Psoas muscle (tissue), 8 donors: ENCODE measurements around the gene GIPC3. TPM values are rescaled to one million over a fixed set of nuclear protein-coding genes. Genes with fewer than 3 reads are reported as not detected.

ENCODE experiments used
- ATAC-seq, 4 donors: fragments of 200-7000 bp; cut with Tn5 transposase; one replicate each; pipeline ENCODE4 v1.9.1; 2020; ENCODE audit warnings: moderate library complexity in 3 of 4, mild to moderate bottlenecking in 2 of 4
- DNase-seq, 2 donors: peaks; one replicate each; pipeline ENCODE4 v3.0.0-alpha.2; 2020
- H3K27ac ChIP-seq: fragments of 200-600 bp; one replicate; pipeline ENCODE4 v1.8.0; 2022
- H3K27me3 ChIP-seq, 3 donors: fragments of 200-600 bp in 1 of 3; one replicate each; pipeline versions ENCODE4 v1.6.1 to v1.8.0; 2013 to 2022; ENCODE audit warnings: low read length in 2 of 3, mild to moderate bottlenecking in 2 of 3, moderate library complexity in 1 of 3; ENCODE audit not compliant: insufficient read depth in 3 of 3
- H3K36me3 ChIP-seq, 2 donors: fragments of 200-600 bp in 1 of 2; one replicate each; pipeline versions ENCODE4 v1.6.1 to v1.8.0; 2013 to 2022; ENCODE audit warnings: low read depth in 1 of 2, mild to moderate bottlenecking in 1 of 2, moderate library complexity in 1 of 2; ENCODE audit not compliant: insufficient read depth in 1 of 2
- H3K4me1 ChIP-seq: fragments of 200-600 bp; one replicate; pipeline ENCODE4 v1.8.0; 2022
- H3K4me3 ChIP-seq: fragments of 200-600 bp; one replicate; pipeline ENCODE4 v1.8.0; 2022; ENCODE audit warnings: mild to moderate bottlenecking
- H3K9me3 ChIP-seq: fragments of 200-600 bp; one replicate; pipeline ENCODE4 v1.8.0; 2022
- CTCF ChIP-seq: fragments of 200-600 bp; IDR thresholded peaks from one replicate; pipeline ENCODE4 v1.8.0; 2022; ENCODE audit warnings: antibody characterized with exemption
- WGBS, 3 donors: extraction: QIAGEN DNeasy Blood & Tissue Kit; methylation state at CpG; one replicate each; pipeline versions ENCODE4 v1.1.6 to v1.1.7; 2013; 5-methylcytosine and 5-hydroxymethylcytosine counted together
- intact Hi-C, 2 donors: fragments of 100-400 bp; cut with DNase I; formaldehyde crosslinking; loops; one replicate each; pipeline versions ENCODE4 v1.11.0 to v1.14.2; 2022
- polyA plus RNA-seq, 3 donors: library from polyadenylated mRNA; stranded (reverse); fragments of 200-250 nt; gene quantifications; one replicate each; pipeline ENCODE4 v1.2.3, GENCODE V29; 2013
- total RNA-seq, 4 donors: library from RNA; stranded (reverse); fragmentation: NEBNext Ultra II Directional in 2 of 4; extraction: Animal tissue kit (Norgen Biotek cat#: 25700) in 2 of 4; gene quantifications; one replicate each; pipeline versions ENCODE4 v1.2.1 to v1.2.4, GENCODE V29; 2021 to 2023
- donor health status: healthy with polysubstance abuse.
- donor health status: DM: no; HTN: no; CAD: no; lungs with moderate emphysema.
- donor health status: Bipolar disorder and iron deficiency.
- donor health status: healthy.
- donor health status: DM: yes; HTN: yes; CAD: no.
- donor health status: DM: no; HTN: no; CAD: no.
- donor health status: DM: no; HTN: no; CAD: no.
- donor health status: DM: yes; HTN: yes; CAD: no.

Gene GIPC3
- total and polyA plus RNA-seq, 7 donors, result 0.30 to 1.1 (median 0.45) TPM

- TF ChIP-seq CTCF, result no peak
- Histone ChIP-seq H3K27ac (peak within 1 kb of the TSS; percentile 68), H3K9me3 (no peaks in the 10 kb centered on the region), H3K4me1 (peaks cover 10% of the 10 kb centered on the region), H3K27me3 (no peaks in the 10 kb centered on the region), H3K4me3 (peak within 1 kb of the TSS; percentile 81), H3K36me3 (peaks cover 0 to 6% of the 10 kb centered on the region in 2 donors)
- ATAC-seq (peak in 1 of 4 donors; percentile 1), DNase-seq (no peak)
- 0 to 1% (median 1%) methylated on average over 17 to 30 of the region's 30 CpGs for WGBS, 3 donors
- intact Hi-C loops, result no loop called here
These were observed 12.5 kb upstream of the GIPC3 start, which contains the start of gene HMG20B for GRCh38 chr19:3572855-3573161. Gene HMG20B (plus strand): TSS chr19:3572944. CDS start chr19:3573310, 366 bp downstream.

- TF ChIP-seq CTCF, result no peak
- Histone ChIP-seq H3K36me3 (peaks cover 0 to 6% of the 10 kb centered on the region in 2 donors), H3K4me3 (peak overlapping the region; percentile 81), H3K27me3 (no peaks in the 10 kb centered on the region), H3K4me1 (peaks cover 10% of the 10 kb centered on the region), H3K9me3 (no peaks in the 10 kb centered on the region), H3K27ac (peak overlapping the region; percentile 68)
- intact Hi-C loops, result no loop called here
- DNase-seq (peak in 1 of 2 donors; percentile 28), ATAC-seq (peak in 3 of 4 donors; percentile 2 to 32 (median 28))
- WGBS, 3 donors, result 1 to 2% (median 1%) methylated on average over 23 to 60 of the region's 60 CpGs
These were observed 12.0 kb upstream of the GIPC3 start for GRCh38 chr19:3573162-3573857.

GRCh38 chr19:3573858-3574637, 11.2 kb upstream of the GIPC3 start:
- 61 to 67% (median 65%) methylated on average over 48 to 55 of the region's 55 CpGs for WGBS, 3 donors
- TF ChIP-seq CTCF, result no peak
- H3K36me3 ChIP-seq, result peaks cover 0 to 6% of the 10 kb centered on the region in 2 donors
- H3K9me3 ChIP-seq, result no peaks in the 10 kb centered on the region
- no peak overlapping the region for H3K27ac ChIP-seq
- peaks cover 10% of the 10 kb centered on the region for H3K4me1 ChIP-seq
- DNase-seq, result peak; percentile 90 to 95
- no peaks in the 10 kb centered on the region for H3K27me3 ChIP-seq
- peak; percentile 53 to 68 (median 63) for ATAC-seq
- intact Hi-C loops, result no loop called here
- peak overlapping the region; percentile 81 for H3K4me3 ChIP-seq

- 88 to 94% (median 92%) methylated on average over 19 of the region's 19 CpGs for WGBS, 3 donors
- ATAC-seq (no peak), DNase-seq (no peak)
- Histone ChIP-seq H3K4me1 (peaks cover 10% of the 10 kb centered on the region), H3K27ac (no peak overlapping the region), H3K4me3 (no peak overlapping the region), H3K36me3 (peaks cover 0 to 6% of the 10 kb centered on the region in 2 donors), H3K9me3 (no peaks in the 10 kb centered on the region), H3K27me3 (no peaks in the 10 kb centered on the region)
- intact Hi-C loops, result loop anchor here (5.0 kb wide), 1 partner anchor 42 kb away; no protein-coding TSS in a partner anchor
- no peak for TF ChIP-seq CTCF
These were observed 10.0 kb upstream of the GIPC3 start for GRCh38 chr19:3575260-3575741.
